ENCODE results near the gene RNF38.

GRCh38 chr9:36328798-36329411 lies 71.2 kb downstream of the RNF38 start:
- TF ChIP-seq, protein P1, sequence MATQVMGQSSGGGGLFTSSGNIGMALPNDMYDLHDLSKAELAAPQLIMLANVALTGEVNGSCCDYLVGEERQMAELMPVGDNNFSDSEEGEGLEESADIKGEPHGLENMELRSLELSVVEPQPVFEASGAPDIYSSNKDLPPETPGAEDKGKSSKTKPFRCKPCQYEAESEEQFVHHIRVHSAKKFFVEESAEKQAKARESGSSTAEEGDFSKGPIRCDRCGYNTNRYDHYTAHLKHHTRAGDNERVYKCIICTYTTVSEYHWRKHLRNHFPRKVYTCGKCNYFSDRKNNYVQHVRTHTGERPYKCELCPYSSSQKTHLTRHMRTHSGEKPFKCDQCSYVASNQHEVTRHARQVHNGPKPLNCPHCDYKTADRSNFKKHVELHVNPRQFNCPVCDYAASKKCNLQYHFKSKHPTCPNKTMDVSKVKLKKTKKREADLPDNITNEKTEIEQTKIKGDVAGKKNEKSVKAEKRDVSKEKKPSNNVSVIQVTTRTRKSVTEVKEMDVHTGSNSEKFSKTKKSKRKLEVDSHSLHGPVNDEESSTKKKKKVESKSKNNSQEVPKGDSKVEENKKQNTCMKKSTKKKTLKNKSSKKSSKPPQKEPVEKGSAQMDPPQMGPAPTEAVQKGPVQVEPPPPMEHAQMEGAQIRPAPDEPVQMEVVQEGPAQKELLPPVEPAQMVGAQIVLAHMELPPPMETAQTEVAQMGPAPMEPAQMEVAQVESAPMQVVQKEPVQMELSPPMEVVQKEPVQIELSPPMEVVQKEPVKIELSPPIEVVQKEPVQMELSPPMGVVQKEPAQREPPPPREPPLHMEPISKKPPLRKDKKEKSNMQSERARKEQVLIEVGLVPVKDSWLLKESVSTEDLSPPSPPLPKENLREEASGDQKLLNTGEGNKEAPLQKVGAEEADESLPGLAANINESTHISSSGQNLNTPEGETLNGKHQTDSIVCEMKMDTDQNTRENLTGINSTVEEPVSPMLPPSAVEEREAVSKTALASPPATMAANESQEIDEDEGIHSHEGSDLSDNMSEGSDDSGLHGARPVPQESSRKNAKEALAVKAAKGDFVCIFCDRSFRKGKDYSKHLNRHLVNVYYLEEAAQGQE (IDR thresholded peaks at IDR 0.05; ENCODE audit: unreplicated experiment), result no peak
- TF ChIP-seq, protein P2, sequence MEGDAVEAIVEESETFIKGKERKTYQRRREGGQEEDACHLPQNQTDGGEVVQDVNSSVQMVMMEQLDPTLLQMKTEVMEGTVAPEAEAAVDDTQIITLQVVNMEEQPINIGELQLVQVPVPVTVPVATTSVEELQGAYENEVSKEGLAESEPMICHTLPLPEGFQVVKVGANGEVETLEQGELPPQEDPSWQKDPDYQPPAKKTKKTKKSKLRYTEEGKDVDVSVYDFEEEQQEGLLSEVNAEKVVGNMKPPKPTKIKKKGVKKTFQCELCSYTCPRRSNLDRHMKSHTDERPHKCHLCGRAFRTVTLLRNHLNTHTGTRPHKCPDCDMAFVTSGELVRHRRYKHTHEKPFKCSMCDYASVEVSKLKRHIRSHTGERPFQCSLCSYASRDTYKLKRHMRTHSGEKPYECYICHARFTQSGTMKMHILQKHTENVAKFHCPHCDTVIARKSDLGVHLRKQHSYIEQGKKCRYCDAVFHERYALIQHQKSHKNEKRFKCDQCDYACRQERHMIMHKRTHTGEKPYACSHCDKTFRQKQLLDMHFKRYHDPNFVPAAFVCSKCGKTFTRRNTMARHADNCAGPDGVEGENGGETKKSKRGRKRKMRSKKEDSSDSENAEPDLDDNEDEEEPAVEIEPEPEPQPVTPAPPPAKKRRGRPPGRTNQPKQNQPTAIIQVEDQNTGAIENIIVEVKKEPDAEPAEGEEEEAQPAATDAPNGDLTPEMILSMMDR (conservative IDR thresholded peaks at IDR 0.05; ENCODE audit: low read depth in 2 of 2), result peak; percentile 74 to 94

All from GM23338 (cell line).